Right renal pelvis (tissue), 4 donors: Measurements from ENCODE around the gene TNFSF13. TPM values are rescaled to one million over a fixed set of nuclear protein-coding genes. Genes with fewer than 3 reads are reported as not detected.
"Not testable (repeated sequence)": the region's sequence is repeated elsewhere in the genome, so short reads cannot be mapped to it uniquely, and the experiment has no call there.

Experiments
- DNase-seq, 4 donors: peaks; one replicate each; pipeline ENCODE4 v3.0.0-alpha.2; 2013; ENCODE audit warnings: low read depth in 4 of 4, low spot score in 3 of 4, missing footprints in 1 of 4
- polyA plus RNA-seq, 4 donors: library from polyadenylated mRNA; unstranded; fragments of 120-200 nt; gene quantifications; one replicate each; pipeline ENCODE4 v1.2.1, GENCODE V29; 2013; ENCODE audit not compliant: insufficient read length in 4 of 4

TNFSF13 gene
- polyA plus RNA-seq, 4 donors = 13.2 to 17.8 (median 14.3) TPM

DNA sequence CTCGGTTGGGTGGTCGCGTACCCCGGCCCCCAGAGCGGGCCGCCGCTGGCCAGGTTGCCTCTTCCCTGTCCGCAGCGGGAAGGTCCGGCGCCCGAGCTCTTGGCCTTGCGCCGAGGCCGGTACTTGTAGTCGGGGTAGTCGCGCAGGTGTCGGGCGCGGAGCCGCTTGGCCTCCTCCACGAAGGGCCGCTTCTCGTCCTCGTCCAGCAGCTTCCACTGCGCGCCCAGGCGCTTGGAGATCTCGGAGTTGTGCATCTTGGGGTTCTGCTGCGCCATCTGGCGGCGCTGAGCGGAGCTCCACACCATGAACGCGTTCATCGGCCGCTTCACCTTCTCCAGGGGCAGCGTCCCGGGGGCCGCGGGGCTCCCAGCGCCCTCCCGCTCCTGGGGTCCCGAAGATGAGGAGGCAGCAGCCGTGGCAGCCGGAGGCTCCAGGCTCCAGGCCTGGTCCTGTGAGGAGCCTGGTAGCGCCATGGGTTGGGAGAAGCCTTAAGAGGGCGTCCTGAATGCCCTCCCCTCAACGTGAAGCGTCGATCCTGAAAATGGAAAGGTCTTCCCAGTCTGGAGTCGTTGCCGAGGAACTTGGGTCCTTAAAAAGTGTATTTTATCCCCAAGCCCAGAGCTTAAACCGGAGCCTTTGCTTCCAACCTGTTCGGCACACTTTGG lies 30.8 kb downstream of the TNFSF13 start:
- DNase-seq = peak; percentile 66 to 83 (median 77)

DNA sequence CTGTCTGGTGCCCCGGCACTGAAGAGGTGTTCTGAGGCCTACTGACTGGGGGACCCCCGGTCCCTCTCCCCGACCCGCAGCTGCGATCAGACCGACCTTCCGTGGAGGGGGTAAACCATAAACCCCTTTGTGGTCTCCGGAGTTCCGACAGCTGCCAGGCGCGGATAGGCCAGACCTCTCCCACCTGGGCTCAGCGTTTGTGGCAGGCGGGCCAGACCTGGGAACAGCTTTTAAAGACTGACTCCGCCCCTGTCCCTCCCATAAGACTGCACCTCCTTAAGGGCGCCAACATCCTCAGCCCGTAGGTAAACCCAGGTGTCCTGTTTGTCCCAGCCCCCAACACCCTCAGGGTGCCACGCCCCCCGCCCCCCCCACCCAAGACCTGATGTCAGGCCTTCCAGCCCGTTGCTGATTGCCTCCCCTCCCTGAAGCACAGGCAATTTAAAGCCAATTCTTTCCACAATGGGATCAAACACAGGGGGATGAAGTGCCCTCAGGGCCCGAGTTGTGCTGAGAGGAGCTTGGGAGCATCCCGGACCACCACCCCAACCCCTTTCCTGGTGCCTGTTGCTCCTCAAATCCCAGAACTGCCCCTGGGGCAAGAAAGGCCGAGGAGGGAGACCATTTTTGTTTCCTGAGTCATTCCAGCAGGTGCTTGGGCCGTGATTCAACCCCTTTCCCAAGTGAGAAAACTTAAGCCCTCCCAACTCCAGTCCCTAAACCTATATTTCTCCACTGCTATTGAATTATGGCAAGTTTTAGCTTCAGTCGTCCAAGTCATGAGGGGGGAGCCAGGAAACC lies 31.5 kb downstream of the TNFSF13 start, which contains the start of gene SOX15:
TSS of gene SOX15 (minus strand) at position 204 of the 801 bp plus-strand sequence. CDS start 418 bp downstream, outside the sequence.
- DNase-seq = no peak

DNA sequence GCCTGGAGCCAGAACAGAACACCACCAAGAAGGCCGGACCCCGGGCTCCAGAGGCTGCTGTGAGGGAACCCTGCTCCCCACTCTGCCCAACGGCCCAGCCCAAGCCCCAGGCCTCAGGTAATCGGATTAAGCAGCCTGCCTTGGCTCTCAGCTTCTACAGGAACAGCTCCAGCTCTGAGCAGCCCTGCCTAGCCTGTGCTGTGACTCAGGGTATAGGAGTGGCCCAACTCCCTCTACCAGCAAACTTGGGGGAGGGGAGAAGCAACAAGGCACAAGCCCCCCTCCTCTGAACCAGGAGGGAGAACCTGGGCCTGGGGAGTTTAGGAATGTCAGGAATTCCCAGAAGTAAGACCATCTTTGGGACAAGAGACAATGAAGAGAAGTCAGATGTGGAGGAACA lies 32.2 kb downstream of the TNFSF13 start:
- no peak for DNase-seq

DNA sequence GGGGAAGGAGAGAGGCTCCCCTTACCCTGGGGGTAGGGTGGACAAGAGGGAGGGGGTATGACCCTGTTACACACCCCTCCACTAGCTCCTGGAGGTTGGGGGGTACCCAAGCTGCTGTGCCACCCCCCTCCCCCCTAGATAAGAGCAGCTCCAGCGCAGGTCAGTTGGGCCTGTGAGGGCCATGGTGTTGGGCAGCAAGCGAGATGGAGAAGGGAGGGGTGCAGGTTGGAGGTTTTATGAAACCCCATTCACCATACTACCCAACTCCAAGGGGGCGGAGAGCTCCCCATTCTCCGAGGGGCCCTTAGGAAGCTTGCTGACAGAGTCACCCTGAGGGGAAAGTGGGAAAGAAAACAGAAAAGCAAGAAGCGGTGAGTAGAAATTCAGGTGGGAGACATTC lies 33.0 kb downstream of the TNFSF13 start:
- no peak for DNase-seq

DNA sequence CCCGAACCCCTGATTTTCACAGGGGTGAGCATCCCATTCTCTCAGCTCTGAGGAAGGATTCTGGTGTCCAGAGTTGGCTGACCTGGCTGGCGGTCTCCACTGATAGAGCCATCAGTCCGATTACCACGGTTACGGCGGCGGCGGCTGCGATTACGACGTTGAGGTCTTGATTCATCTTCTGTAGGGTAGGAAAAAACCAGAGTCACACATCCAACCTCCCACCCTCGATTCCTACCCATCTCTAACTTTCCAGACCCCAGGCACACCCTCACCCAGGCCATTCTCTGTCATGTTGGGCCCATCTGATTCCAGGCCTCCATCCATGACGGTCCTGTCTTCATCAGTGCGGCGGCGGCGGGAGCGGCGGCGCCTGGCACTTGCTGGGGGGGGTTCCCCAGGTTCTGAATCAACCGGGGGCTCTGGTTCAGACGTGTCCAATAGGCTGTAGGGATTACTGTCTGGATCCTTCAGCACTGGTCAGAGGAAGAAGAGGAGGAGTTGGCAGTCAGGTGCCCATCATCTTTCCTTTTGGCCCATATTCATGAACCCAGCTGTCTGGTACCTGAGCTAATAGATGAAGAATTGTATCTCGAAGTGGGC lies 34.0 kb downstream of the TNFSF13 start:
- DNase-seq = no peak

DNA sequence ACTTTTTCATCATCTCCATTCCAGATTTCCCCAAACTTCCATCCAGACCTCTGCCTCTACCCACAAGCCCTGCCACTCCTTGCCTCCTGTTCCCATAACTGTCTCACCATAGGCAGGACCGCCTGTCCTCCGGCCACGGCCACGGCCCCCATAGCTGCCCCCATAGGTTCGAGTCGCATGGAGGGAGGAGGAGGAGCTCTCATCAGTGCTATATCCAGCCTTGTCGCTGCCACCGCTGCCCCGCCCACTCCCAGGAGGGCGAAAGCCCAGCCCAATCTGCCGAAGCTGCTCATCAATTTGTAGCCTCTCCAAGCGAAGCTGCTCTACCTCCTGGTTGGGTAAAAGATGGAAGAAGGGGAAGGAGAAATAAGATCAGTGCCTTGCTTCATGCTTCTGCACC lies 34.7 kb downstream of the TNFSF13 start:
- DNase-seq = no peak

DNA sequence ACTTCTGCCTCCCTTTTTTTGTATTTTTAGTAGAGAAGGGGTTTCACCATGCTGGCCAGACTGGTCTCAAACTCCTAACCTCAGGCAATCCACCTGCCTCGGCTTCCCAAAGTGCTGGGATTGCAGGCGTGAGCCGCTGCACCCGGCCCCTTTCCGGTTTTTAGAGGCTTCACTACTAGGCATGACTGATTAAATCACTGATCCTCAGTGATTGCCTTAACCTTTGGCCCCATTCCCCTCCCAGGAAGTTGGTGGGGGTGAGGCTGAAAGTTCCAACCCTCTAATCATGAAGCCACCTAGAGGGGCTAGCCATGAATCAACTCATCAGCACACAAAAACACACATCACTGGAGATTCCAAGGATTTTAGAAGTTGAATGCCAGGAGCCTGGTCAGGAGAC lies 39.0 kb downstream of the TNFSF13 start:
- not testable (repeated sequence) for DNase-seq

DNA sequence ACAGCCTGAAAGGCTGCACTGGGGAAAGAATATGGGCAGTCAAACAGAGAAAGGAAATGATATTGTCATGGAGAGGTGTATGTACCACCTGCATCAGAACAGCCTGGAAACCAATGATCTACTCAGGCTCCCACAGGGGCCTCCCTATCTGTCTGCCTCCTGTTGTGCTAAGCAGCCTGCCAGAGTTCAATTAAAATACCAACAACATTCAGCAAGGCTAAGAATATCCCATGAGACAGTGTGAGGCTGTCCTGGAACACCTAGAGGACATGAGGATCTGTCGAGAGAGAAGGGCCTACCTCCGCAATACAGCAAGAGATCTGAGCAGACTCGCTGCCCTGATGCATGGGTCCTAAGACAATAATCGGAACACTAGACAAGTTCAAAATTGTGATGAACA lies 47.7 kb downstream of the TNFSF13 start:
- no peak for DNase-seq

DNA sequence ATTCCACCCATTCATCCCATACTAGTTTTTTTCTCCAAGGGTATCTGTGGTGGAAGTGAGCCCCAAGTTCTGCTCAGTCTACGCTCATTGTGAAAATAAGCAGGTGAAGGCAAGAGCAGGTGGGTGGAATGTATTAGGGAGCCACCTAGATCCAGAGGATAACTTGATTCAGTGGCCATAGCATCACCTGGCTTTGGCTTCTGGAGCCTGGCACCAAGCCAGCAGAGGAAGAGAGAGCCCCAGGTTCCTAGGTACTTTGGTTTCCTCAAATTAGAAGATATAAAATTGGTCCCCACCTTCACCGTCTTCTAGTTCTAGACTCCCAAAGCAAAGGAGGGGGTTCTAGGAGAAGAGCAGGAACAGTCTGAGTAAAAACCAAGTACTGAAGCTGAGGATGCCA lies 52.1 kb downstream of the TNFSF13 start:
- DNase-seq = no peak

Other genes with a start within 250 kb of the TNFSF13 start
- gene GPS2, start 243.4 kb upstream of the TNFSF13 start, polyA plus RNA-seq = 100 to 1,000 TPM in 2 of 4 donors, 10 to 100 TPM in 2; 86.3 to 106 (median 99.6) TPM
- 10 to 100 TPM; 28.3 to 33.3 (median 30.7) TPM for gene NEURL4, start 229.4 kb upstream of the TNFSF13 start, polyA plus RNA-seq
- gene ACAP1, start 222.2 kb upstream of the TNFSF13 start, polyA plus RNA-seq = 1 to 10 TPM; 5.7 to 9.1 (median 6.0) TPM
- 10 to 100 TPM; 12.4 to 13.6 (median 12.9) TPM for gene KCTD11, start 206.6 kb upstream of the TNFSF13 start, polyA plus RNA-seq
- gene TMEM95, start 203.6 kb upstream of the TNFSF13 start, polyA plus RNA-seq = not detected
- gene TNK1, start 177.7 kb upstream of the TNFSF13 start, polyA plus RNA-seq = 1 to 10 TPM; 3.2 to 7.2 (median 4.5) TPM
- 10 to 100 TPM; 30.5 to 46.3 (median 38.1) TPM for gene PLSCR3, start 164.2 kb upstream of the TNFSF13 start, polyA plus RNA-seq
- gene TMEM256, start 154.7 kb upstream of the TNFSF13 start, polyA plus RNA-seq = 100 to 1,000 TPM in 1 of 4 donors, 10 to 100 TPM in 3; 78.9 to 105 (median 86.2) TPM
- 10 to 100 TPM; 22.8 to 32.6 (median 24.9) TPM for gene NLGN2, start 150.9 kb upstream of the TNFSF13 start, polyA plus RNA-seq
- under 1 TPM in 1 of 4 donors, not detected in 3; 0.09 TPM for gene SPEM1, start 138.4 kb upstream of the TNFSF13 start, polyA plus RNA-seq
- gene SPEM2, start 133.1 kb upstream of the TNFSF13 start, polyA plus RNA-seq = under 1 TPM in 2 of 4 donors, not detected in 2; 0.12 TPM
- gene SPEM3, start 129.9 kb upstream of the TNFSF13 start, polyA plus RNA-seq = not detected
- 1 to 10 TPM; 3.6 to 5.6 (median 4.3) TPM for gene TMEM102, start 123.3 kb upstream of the TNFSF13 start, polyA plus RNA-seq
- gene FGF11, start 119.2 kb upstream of the TNFSF13 start, polyA plus RNA-seq = 1 to 10 TPM; 6.0 to 8.6 (median 7.8) TPM
- gene CHRNB1, start 113.7 kb upstream of the TNFSF13 start, polyA plus RNA-seq = 10 to 100 TPM; 10.1 to 11.7 (median 11.3) TPM
- 10 to 100 TPM; 38.6 to 47.4 (median 44.3) TPM for gene ZBTB4, start 79.1 kb upstream of the TNFSF13 start, polyA plus RNA-seq
- gene SLC35G6, start 77.3 kb upstream of the TNFSF13 start, polyA plus RNA-seq = under 1 TPM in 3 of 4 donors, not detected in 1; 0.16 to 0.22 (median 0.21) TPM
- gene POLR2A, start 74.4 kb upstream of the TNFSF13 start, polyA plus RNA-seq = 100 to 1,000 TPM; 117 to 158 (median 121) TPM
- gene TNFSF12, start 9.7 kb upstream of the TNFSF13 start, polyA plus RNA-seq = 10 to 100 TPM; 25.3 to 32.5 (median 29.0) TPM
- 10 to 100 TPM; 68.1 to 81.1 (median 78.1) TPM for gene SENP3, start 3.2 kb downstream of the TNFSF13 start, polyA plus RNA-seq
- gene CD68, start 20.9 kb downstream of the TNFSF13 start, polyA plus RNA-seq = 10 to 100 TPM; 43.0 to 78.7 (median 53.9) TPM
- gene MPDU1, start 25.1 kb downstream of the TNFSF13 start, polyA plus RNA-seq = 100 to 1,000 TPM; 110 to 122 (median 119) TPM
- 1 to 10 TPM; 3.3 to 4.3 (median 4.0) TPM for gene SOX15, start 31.3 kb downstream of the TNFSF13 start, polyA plus RNA-seq
- 10 to 100 TPM; 46.5 to 54.2 (median 46.9) TPM for gene FXR2, start 56.1 kb downstream of the TNFSF13 start, polyA plus RNA-seq
- gene SAT2, start 69.1 kb downstream of the TNFSF13 start, polyA plus RNA-seq = 100 to 1,000 TPM; 124 to 145 (median 139) TPM
- 1 to 10 TPM; 3.5 to 5.7 (median 4.0) TPM for gene SHBG, start 71.4 kb downstream of the TNFSF13 start, polyA plus RNA-seq
- gene ATP1B2, start 92.2 kb downstream of the TNFSF13 start, polyA plus RNA-seq = 10 to 100 TPM; 18.6 to 26.1 (median 21.2) TPM
- gene TP53, start 128.7 kb downstream of the TNFSF13 start, polyA plus RNA-seq = 10 to 100 TPM; 69.4 to 74.4 (median 70.7) TPM
- 10 to 100 TPM; 12.7 to 16.3 (median 14.2) TPM for gene WRAP53, start 129.7 kb downstream of the TNFSF13 start, polyA plus RNA-seq
- gene EFNB3, start 146.5 kb downstream of the TNFSF13 start, polyA plus RNA-seq = 10 to 100 TPM; 19.0 to 29.4 (median 23.6) TPM
- gene DNAH2, start 159.0 kb downstream of the TNFSF13 start, polyA plus RNA-seq = under 1 TPM; 0.28 to 0.45 (median 0.37) TPM